Measurements from ENCODE around the gene CCDC194. TPM values are rescaled to one million over a fixed set of nuclear protein-coding genes. Genes with fewer than 3 reads are reported as not detected.

CCDC194 gene
- total RNA-seq, 1 experiment from 2014 or later: 0.37 TPM

DNA sequence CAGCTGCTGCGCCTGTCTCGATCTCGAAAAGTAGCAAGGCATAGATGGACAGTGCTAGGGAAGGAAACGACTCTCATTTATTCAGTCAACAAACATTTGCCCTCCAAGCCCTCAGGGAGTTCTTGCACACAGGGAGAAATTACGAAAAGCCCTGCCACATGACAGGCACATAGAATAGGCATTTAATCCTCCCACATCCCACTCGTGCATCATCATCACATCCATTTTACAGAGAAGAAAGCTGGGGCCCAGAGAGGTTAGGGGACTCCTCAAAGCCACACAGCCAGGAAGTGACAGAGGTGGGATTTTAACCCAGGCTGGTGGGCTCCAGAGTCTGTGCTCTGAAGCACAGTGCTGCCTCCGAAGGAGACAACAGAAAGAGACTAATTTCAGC is 42.9 kb upstream of the CCDC194 start:
- Mint-ChIP-seq H3K9me3 (peaks cover 7% of the 10 kb centered on the region), H3K36me3 (peaks cover 5% of the 10 kb centered on the region), H3K27me3 (ENCODE audit: low read depth) (peaks cover 8% of the 10 kb centered on the region), H3K4me3 (no peak overlapping the region), H3K27ac (no peak overlapping the region), H3K4me1 (no peaks in the 10 kb centered on the region)
- ATAC-seq (no peak), DNase-seq (ENCODE audit: low spot score) (no peak)
- POLR2A ChIA-PET: interaction anchor here (0.8 kb wide), 1 partner anchor 34 kb away, joined by 3 read pairs; no protein-coding TSS in a partner anchor
- TF ChIP-seq, protein P1, sequence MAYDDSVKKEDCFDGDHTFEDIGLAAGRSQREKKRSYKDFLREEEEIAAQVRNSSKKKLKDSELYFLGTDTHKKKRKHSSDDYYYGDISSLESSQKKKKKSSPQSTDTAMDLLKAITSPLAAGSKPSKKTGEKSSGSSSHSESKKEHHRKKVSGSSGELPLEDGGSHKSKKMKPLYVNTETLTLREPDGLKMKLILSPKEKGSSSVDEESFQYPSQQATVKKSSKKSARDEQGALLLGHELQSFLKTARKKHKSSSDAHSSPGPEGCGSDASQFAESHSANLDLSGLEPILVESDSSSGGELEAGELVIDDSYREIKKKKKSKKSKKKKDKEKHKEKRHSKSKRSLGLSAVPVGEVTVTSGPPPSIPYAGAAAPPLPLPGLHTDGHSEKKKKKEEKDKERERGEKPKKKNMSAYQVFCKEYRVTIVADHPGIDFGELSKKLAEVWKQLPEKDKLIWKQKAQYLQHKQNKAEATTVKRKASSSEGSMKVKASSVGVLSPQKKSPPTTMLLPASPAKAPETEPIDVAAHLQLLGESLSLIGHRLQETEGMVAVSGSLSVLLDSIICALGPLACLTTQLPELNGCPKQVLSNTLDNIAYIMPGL (CRISPR knock-in tag; IDR thresholded peaks at IDR 0.05): no peak
- no peak for TF ChIP-seq EMX1 (CRISPR knock-in tag; IDR thresholded peaks at IDR 0.05)
- TF ChIP-seq, protein P2, sequence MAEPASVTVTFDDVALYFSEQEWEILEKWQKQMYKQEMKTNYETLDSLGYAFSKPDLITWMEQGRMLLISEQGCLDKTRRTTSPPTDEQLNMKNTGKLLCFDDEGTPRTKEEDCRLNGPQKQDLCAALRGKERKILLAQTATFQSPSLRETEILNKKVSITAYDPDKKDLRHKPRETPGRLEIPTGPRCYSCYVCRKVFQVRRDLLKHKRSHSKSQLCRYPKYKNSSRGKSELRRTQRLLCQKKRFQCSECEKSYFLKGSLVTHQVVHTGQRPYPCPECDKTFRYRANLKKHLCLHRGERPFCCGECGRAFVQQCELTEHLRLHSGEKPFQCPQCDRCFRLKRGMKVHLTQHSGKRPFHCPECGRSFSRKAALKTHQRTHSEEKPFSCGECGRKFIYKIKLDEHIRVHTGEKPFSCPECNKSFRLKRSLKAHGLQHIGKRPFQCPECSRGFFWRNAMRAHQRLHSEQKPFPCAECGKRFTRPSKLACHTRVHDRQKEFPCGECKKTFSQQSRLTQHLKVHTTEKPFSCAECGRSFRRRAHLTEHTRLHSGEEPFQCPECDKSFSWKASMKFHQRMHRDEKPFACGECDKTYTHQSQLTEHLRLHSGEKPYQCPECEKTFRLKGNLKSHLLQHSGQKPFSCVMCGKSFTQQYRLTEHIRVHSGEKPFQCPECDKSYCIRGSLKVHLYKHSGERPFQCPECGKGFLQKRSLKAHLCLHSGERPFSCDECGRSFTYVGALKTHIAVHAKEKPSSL (CRISPR knock-in tag; conservative IDR thresholded peaks at IDR 0.05): no peak
- TF ChIP-seq, protein P3, sequence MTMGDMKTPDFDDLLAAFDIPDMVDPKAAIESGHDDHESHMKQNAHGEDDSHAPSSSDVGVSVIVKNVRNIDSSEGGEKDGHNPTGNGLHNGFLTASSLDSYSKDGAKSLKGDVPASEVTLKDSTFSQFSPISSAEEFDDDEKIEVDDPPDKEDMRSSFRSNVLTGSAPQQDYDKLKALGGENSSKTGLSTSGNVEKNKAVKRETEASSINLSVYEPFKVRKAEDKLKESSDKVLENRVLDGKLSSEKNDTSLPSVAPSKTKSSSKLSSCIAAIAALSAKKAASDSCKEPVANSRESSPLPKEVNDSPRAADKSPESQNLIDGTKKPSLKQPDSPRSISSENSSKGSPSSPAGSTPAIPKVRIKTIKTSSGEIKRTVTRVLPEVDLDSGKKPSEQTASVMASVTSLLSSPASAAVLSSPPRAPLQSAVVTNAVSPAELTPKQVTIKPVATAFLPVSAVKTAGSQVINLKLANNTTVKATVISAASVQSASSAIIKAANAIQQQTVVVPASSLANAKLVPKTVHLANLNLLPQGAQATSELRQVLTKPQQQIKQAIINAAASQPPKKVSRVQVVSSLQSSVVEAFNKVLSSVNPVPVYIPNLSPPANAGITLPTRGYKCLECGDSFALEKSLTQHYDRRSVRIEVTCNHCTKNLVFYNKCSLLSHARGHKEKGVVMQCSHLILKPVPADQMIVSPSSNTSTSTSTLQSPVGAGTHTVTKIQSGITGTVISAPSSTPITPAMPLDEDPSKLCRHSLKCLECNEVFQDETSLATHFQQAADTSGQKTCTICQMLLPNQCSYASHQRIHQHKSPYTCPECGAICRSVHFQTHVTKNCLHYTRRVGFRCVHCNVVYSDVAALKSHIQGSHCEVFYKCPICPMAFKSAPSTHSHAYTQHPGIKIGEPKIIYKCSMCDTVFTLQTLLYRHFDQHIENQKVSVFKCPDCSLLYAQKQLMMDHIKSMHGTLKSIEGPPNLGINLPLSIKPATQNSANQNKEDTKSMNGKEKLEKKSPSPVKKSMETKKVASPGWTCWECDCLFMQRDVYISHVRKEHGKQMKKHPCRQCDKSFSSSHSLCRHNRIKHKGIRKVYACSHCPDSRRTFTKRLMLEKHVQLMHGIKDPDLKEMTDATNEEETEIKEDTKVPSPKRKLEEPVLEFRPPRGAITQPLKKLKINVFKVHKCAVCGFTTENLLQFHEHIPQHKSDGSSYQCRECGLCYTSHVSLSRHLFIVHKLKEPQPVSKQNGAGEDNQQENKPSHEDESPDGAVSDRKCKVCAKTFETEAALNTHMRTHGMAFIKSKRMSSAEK (CRISPR knock-in tag; IDR thresholded peaks at IDR 0.05; ENCODE audit: borderline replicate concordance): no peak
- TF ChIP-seq, protein P4, sequence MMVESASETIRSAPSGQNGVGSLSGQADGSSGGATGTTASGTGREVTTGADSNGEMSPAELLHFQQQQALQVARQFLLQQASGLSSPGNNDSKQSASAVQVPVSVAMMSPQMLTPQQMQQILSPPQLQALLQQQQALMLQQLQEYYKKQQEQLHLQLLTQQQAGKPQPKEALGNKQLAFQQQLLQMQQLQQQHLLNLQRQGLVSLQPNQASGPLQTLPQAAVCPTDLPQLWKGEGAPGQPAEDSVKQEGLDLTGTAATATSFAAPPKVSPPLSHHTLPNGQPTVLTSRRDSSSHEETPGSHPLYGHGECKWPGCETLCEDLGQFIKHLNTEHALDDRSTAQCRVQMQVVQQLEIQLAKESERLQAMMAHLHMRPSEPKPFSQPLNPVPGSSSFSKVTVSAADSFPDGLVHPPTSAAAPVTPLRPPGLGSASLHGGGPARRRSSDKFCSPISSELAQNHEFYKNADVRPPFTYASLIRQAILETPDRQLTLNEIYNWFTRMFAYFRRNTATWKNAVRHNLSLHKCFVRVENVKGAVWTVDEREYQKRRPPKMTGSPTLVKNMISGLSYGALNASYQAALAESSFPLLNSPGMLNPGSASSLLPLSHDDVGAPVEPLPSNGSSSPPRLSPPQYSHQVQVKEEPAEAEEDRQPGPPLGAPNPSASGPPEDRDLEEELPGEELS (CRISPR knock-in tag; IDR thresholded peaks at IDR 0.05): no peak
- TF ChIP-seq, protein P5, sequence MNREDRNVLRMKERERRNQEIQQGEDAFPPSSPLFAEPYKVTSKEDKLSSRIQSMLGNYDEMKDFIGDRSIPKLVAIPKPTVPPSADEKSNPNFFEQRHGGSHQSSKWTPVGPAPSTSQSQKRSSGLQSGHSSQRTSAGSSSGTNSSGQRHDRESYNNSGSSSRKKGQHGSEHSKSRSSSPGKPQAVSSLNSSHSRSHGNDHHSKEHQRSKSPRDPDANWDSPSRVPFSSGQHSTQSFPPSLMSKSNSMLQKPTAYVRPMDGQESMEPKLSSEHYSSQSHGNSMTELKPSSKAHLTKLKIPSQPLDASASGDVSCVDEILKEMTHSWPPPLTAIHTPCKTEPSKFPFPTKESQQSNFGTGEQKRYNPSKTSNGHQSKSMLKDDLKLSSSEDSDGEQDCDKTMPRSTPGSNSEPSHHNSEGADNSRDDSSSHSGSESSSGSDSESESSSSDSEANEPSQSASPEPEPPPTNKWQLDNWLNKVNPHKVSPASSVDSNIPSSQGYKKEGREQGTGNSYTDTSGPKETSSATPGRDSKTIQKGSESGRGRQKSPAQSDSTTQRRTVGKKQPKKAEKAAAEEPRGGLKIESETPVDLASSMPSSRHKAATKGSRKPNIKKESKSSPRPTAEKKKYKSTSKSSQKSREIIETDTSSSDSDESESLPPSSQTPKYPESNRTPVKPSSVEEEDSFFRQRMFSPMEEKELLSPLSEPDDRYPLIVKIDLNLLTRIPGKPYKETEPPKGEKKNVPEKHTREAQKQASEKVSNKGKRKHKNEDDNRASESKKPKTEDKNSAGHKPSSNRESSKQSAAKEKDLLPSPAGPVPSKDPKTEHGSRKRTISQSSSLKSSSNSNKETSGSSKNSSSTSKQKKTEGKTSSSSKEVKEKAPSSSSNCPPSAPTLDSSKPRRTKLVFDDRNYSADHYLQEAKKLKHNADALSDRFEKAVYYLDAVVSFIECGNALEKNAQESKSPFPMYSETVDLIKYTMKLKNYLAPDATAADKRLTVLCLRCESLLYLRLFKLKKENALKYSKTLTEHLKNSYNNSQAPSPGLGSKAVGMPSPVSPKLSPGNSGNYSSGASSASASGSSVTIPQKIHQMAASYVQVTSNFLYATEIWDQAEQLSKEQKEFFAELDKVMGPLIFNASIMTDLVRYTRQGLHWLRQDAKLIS (CRISPR knock-in tag; IDR thresholded peaks at IDR 0.05; ENCODE audit: borderline replicate concordance): no peak
- TF ChIP-seq TCF7 (CRISPR knock-in tag; IDR thresholded peaks at IDR 0.05; ENCODE audit: low read depth): no peak
- TF ChIP-seq, protein P6, sequence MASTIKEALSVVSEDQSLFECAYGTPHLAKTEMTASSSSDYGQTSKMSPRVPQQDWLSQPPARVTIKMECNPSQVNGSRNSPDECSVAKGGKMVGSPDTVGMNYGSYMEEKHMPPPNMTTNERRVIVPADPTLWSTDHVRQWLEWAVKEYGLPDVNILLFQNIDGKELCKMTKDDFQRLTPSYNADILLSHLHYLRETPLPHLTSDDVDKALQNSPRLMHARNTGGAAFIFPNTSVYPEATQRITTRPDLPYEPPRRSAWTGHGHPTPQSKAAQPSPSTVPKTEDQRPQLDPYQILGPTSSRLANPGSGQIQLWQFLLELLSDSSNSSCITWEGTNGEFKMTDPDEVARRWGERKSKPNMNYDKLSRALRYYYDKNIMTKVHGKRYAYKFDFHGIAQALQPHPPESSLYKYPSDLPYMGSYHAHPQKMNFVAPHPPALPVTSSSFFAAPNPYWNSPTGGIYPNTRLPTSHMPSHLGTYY (CRISPR knock-in tag; IDR thresholded peaks at IDR 0.05): no peak
- no peak for TF ChIP-seq ETV6 (CRISPR knock-in tag; IDR thresholded peaks at IDR 0.05)
- CTCF ChIA-PET: interaction anchor here (1.2 to 2.5 kb wide), 2 partner anchors 12 to 17 kb away, joined by 5 to 11 read pairs; partner anchors contain the start of gene MVB12A
